Spleen (tissue), 11 donors: ENCODE results near the gene GRP. TPM values are rescaled to one million over a fixed set of nuclear protein-coding genes. Genes with fewer than 3 reads are reported as not detected.

Experiments used
- DNase-seq: peaks from one replicate; pipeline ENCODE4 v3.0.0-alpha.2; 2020
- H3K27ac ChIP-seq, 8 donors: fragments of 200-600 bp; sonication (generic) in 7 of 8; 1 replicate in 4 of 8; 2 replicates in 4 of 8; pipeline versions ENCODE4 v1.5.0 to v1.8.0; 2016 to 2021; ENCODE audit warnings: inconsistent platforms in 4 of 8, mild to moderate bottlenecking in 4 of 8, moderate library complexity in 1 of 8
- H3K27me3 ChIP-seq, 7 donors: fragments of 200-600 bp; sonication (generic) in 6 of 7; replicated peaks in 1 of 7; 1 replicate in 4 of 7; 2 replicates in 3 of 7; pipeline versions ENCODE4 v1.5.0 to v1.8.0; 2016 to 2021; ENCODE audit warnings: inconsistent platforms in 3 of 7, mild to moderate bottlenecking in 1 of 7
- H3K36me3 ChIP-seq, 6 donors: fragments of 200-600 bp; sonication (generic) in 5 of 6; 1 replicate in 4 of 6; 2 replicates in 2 of 6; pipeline versions ENCODE4 v1.5.0 to v1.8.0; 2016 to 2021; ENCODE audit warnings: inconsistent platforms in 2 of 6
- H3K4me1 ChIP-seq, 6 donors: fragments of 200-600 bp; sonication (generic) in 5 of 6; 1 replicate in 3 of 6; 2 replicates in 3 of 6; pipeline versions ENCODE4 v1.5.0 to v1.8.0; 2016 to 2021; ENCODE audit warnings: inconsistent platforms in 3 of 6
- H3K4me3 ChIP-seq, 8 donors: fragments of 200-600 bp; sonication (generic) in 7 of 8; 1 replicate in 4 of 8; 2 replicates in 4 of 8; pipeline versions ENCODE4 v1.5.0 to v1.8.0; 2016 to 2021; ENCODE audit warnings: inconsistent platforms in 4 of 8, mild to moderate bottlenecking in 4 of 8, moderate library complexity in 2 of 8
- H3K9me3 ChIP-seq, 8 donors: fragments of 200-600 bp; sonication (generic) in 7 of 8; 1 replicate in 4 of 8; 2 replicates in 4 of 8; pipeline versions ENCODE4 v1.5.0 to v1.8.0; 2016 to 2021; ENCODE audit warnings: inconsistent platforms in 4 of 8
- CTCF ChIP-seq, 11 experiments: fragments of 200-600 bp in 7 of 11; fragments of 450-650 bp in 4 of 11; sonication (generic) in 4 of 11; IDR thresholded peaks in 8 of 11; conservative IDR thresholded peaks in 3 of 11; 1 replicate in 7 of 11; 2 replicates in 4 of 11; pipeline versions ENCODE4 v1.4.0 to v1.8.0; 2016 to 2021; ENCODE audit warnings: antibody characterized with exemption in 11 of 11, inconsistent platforms in 4 of 11, mild to moderate bottlenecking in 1 of 11
- POLR2A ChIP-seq, 3 donors: fragments of 450-650 bp; IDR thresholded peaks; one replicate each; pipeline ENCODE4 v1.5.1; 2017; ENCODE audit warnings: antibody characterized with exemption in 3 of 3, mild to moderate bottlenecking in 1 of 3
- POLR2AphosphoS5 ChIP-seq, 3 donors: sonication (generic); formaldehyde crosslinking; IDR thresholded peaks; one replicate each; pipeline ENCODE4 v1.5.1; 2017; ENCODE audit warnings: antibody characterized with exemption in 3 of 3
- WGBS, 5 donors: extraction: QIAGEN DNeasy Blood & Tissue Kit in 3 of 5; methylation state at CpG; one replicate each; pipeline versions ENCODE4 v1.1.5 to v1.1.7; 2013 to 2018; 5-methylcytosine and 5-hydroxymethylcytosine counted together
- intact Hi-C: fragments of 100-400 bp; cut with DNase I; formaldehyde crosslinking; loops from one replicate; pipeline ENCODE4 v1.15.0; 2023; ENCODE audit warnings: low total_unique reads
- polyA plus RNA-seq, 3 donors: library from polyadenylated mRNA; stranded (reverse); fragments of 200-250 nt; gene quantifications; one replicate each; pipeline ENCODE4 v1.2.1, GENCODE V29; 2013
- total RNA-seq, 7 donors: library from RNA; depleted of rRNA in 3 of 7; stranded (reverse); fragments of >200 nt in 3 of 7; fragmentation: NEBNext Ultra II Directional in 4 of 7; extraction: Animal tissue kit (Norgen Biotek cat#: 25700) in 4 of 7; gene quantifications; one replicate each; pipeline versions ENCODE4 v1.1.0 to v1.2.1, GENCODE V29; 2016 to 2021
- donor health status: healthy with polysubstance abuse.
- donor health status: DM: no; HTN: no; CAD: no; lungs with moderate emphysema.
- donor health status: DM: no; HTN: no; CAD: no.
- donor health status: Bipolar disorder and iron deficiency.
- donor health status: healthy.
- donor health status: DM: no; HTN: no; CAD: no.
- donor health status: DM: yes; HTN: yes; CAD: no.

The GRP gene
- total and polyA plus RNA-seq, 10 donors: not detected

- intact Hi-C loops: no loop called here
- Histone ChIP-seq H3K36me3 (no peaks in the 10 kb centered on the region), H3K4me1 (no peaks in the 10 kb centered on the region), H3K4me3 (no peak overlapping the region), H3K9me3 (no peaks in the 10 kb centered on the region), H3K27ac (no peak overlapping the region), H3K27me3 (peaks cover 0 to 18% (median 0%) of the 10 kb centered on the region in 7 donors)
- TF ChIP-seq POLR2A (IDR thresholded peaks at IDR 0.05) (no peak), CTCF (IDR thresholded peaks at IDR 0.05 in 8 of 11, conservative IDR thresholded peaks at IDR 0.05 in 3 of 11) (no peak), POLR2AphosphoS5 (IDR thresholded peaks at IDR 0.05) (no peak)
- DNase-seq: no peak
- 88 to 98% (median 91%) methylated on average over 1 of the region's 1 CpG for WGBS, 5 donors
Measured at GRCh38 chr18:59182673-59183072, 37.3 kb upstream of the GRP start.

- H3K27me3 ChIP-seq: peaks cover 0 to 5% (median 0%) of the 10 kb centered on the region in 7 donors
- no peaks in the 10 kb centered on the region for H3K9me3 ChIP-seq
- no peak overlapping the region for H3K27ac ChIP-seq
- H3K4me3 ChIP-seq: no peak overlapping the region
- 73 to 90% (median 83%) methylated on average over 2 of the region's 2 CpGs for WGBS, 5 donors
- DNase-seq: no peak
- TF ChIP-seq POLR2AphosphoS5 (IDR thresholded peaks at IDR 0.05) (no peak), POLR2A (IDR thresholded peaks at IDR 0.05) (no peak), CTCF (IDR thresholded peaks at IDR 0.05 in 8 of 11, conservative IDR thresholded peaks at IDR 0.05 in 3 of 11) (no peak)
- no peaks in the 10 kb centered on the region for H3K4me1 ChIP-seq
- H3K36me3 ChIP-seq: no peaks in the 10 kb centered on the region
- intact Hi-C loops: no loop called here
Measured at GRCh38 chr18:59189008-59189407, 30.9 kb upstream of the GRP start.

- no peak for TF ChIP-seq POLR2AphosphoS5 (IDR thresholded peaks at IDR 0.05)
- peaks cover 0 to under 1% (median 0%) of the 10 kb centered on the region in 7 donors for H3K27me3 ChIP-seq
- H3K4me3 ChIP-seq: no peak overlapping the region
- intact Hi-C loops: no loop called here
- H3K36me3 ChIP-seq: no peaks in the 10 kb centered on the region
- no peaks in the 10 kb centered on the region for H3K9me3 ChIP-seq
- no peaks in the 10 kb centered on the region for H3K4me1 ChIP-seq
- no peak for DNase-seq
- 72 to 83% (median 81%) methylated on average over 1 of the region's 1 CpG for WGBS, 5 donors
- H3K27ac ChIP-seq: no peak overlapping the region
Measured at GRCh38 chr18:59189746-59190145, 30.2 kb upstream of the GRP start.

GRCh38 chr18:59196161-59196725, 23.7 kb upstream of the GRP start:
- Histone ChIP-seq H3K4me1 (no peaks in the 10 kb centered on the region), H3K9me3 (no peaks in the 10 kb centered on the region), H3K36me3 (no peaks in the 10 kb centered on the region), H3K4me3 (no peak overlapping the region), H3K27ac (no peak overlapping the region), H3K27me3 (peaks cover 0 to 10% (median 0%) of the 10 kb centered on the region in 7 donors)
- no peak for DNase-seq
- WGBS, 5 donors: 70 to 87% (median 82%) methylated on average over 4 of the region's 4 CpGs
- intact Hi-C loops: no loop called here
- no peak for TF ChIP-seq CTCF (IDR thresholded peaks at IDR 0.05 in 8 of 11, conservative IDR thresholded peaks at IDR 0.05 in 3 of 11)
- no peak for TF ChIP-seq POLR2A (IDR thresholded peaks at IDR 0.05)
- no peak for TF ChIP-seq POLR2AphosphoS5 (IDR thresholded peaks at IDR 0.05)
